Neural progenitor cell (in vitro differentiated cells): ENCODE measurements around the gene UBE2G2.

Experiments used
- EZH2 ChIP-seq: fragments of 200-600 bp; sonication (generic); IDR thresholded peaks from 2 replicates; pipeline ENCODE4 v1.6.1; 2017; ENCODE audit warnings: antibody characterized with exemption, mild to moderate bottlenecking, moderate library complexity
- EZH2phosphoT487 ChIP-seq: fragments of 200-600 bp; sonication (generic); IDR thresholded peaks from 2 replicates; pipeline ENCODE4 v1.6.1; 2017; ENCODE audit warnings: antibody characterized with exemption
- TF ChIP-seq, protein P1 (sequence below): fragments of 200-600 bp; sonication (generic); IDR thresholded peaks from 2 replicates; pipeline ENCODE4 v1.5.1; 2017; ENCODE audit warnings: antibody characterized with exemption, mild to moderate bottlenecking

DNA sequence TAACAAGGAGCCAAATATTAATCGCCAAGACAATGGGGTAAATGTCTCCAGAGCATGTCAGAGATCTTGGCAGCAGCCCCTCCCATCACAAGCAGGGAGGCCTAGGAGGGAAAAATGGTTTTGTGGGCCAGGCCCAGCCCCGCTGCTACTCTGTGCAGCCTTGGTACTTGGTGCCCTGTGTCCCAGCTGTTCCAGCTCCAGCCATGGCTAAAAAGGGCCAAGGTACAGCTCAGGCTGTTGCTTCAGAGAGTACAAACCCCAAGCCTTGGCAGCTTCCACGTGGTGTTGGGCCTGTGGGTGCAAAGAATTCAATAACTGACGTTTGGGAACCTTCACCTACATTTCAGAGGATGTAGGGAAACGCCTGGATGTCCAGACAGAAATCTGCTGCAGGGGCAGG, 10.4 kb downstream of the UBE2G2 start:
- TF ChIP-seq, protein P1, sequence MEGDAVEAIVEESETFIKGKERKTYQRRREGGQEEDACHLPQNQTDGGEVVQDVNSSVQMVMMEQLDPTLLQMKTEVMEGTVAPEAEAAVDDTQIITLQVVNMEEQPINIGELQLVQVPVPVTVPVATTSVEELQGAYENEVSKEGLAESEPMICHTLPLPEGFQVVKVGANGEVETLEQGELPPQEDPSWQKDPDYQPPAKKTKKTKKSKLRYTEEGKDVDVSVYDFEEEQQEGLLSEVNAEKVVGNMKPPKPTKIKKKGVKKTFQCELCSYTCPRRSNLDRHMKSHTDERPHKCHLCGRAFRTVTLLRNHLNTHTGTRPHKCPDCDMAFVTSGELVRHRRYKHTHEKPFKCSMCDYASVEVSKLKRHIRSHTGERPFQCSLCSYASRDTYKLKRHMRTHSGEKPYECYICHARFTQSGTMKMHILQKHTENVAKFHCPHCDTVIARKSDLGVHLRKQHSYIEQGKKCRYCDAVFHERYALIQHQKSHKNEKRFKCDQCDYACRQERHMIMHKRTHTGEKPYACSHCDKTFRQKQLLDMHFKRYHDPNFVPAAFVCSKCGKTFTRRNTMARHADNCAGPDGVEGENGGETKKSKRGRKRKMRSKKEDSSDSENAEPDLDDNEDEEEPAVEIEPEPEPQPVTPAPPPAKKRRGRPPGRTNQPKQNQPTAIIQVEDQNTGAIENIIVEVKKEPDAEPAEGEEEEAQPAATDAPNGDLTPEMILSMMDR = no peak
- TF ChIP-seq EZH2 (no peak), EZH2phosphoT487 (no peak)
